Right cardiac atrium (tissue), 5 donors: ENCODE data around the gene BAZ2A. TPM values are rescaled to one million over a fixed set of nuclear protein-coding genes. Genes with fewer than 3 reads are reported as not detected.

Experiments used
- ATAC-seq, 2 donors: fragments of 200-7000 bp; cut with Tn5 transposase; one replicate each; pipeline versions ENCODE4 v1.8.0 to v1.9.1; 2020; ENCODE audit warnings: moderate library complexity in 2 of 2, mild to moderate bottlenecking in 1 of 2
- DNase-seq, 3 donors: peaks; one replicate each; pipeline ENCODE4 v3.0.0-alpha.2; 2020
- H3K27ac ChIP-seq: one replicate; pipeline ENCODE4 v1.5.1; 2013; ENCODE audit warnings: mild to moderate bottlenecking, low read length, control low read depth, moderate library complexity
- H3K27me3 ChIP-seq: one replicate; pipeline ENCODE4 v1.6.1; 2013; ENCODE audit not compliant: control insufficient read depth, insufficient read depth
- H3K4me1 ChIP-seq: one replicate; pipeline ENCODE4 v1.6.1; 2013; ENCODE audit warnings: low read length; ENCODE audit not compliant: control insufficient read depth, insufficient read depth
- H3K4me3 ChIP-seq: one replicate; pipeline ENCODE4 v1.5.1; 2013; ENCODE audit warnings: low read length, control low read depth
- H3K9me3 ChIP-seq: one replicate; pipeline ENCODE4 v1.6.1; 2013; ENCODE audit warnings: low read length; ENCODE audit not compliant: control insufficient read depth
- WGBS: extraction: QIAGEN DNeasy Blood & Tissue Kit; methylation state at CpG from one replicate; pipeline ENCODE4 v1.1.7; 2013; 5-methylcytosine and 5-hydroxymethylcytosine counted together
- intact Hi-C, 4 donors: fragments of 100-400 bp; cut with DNase I; formaldehyde crosslinking; loops; one replicate each; pipeline versions ENCODE4 v1.11.0 to v1.14.0; 2022 to 2023
- polyA plus RNA-seq: library from polyadenylated mRNA; stranded (reverse); fragments of 200-250 nt; gene quantifications from one replicate; pipeline ENCODE4 v1.2.3, GENCODE V29; 2013
- total RNA-seq, 4 donors: library from RNA; stranded (reverse); fragmentation: NEBNext Ultra II Directional; extraction: Animal tissue kit (Norgen Biotek cat#: 25700); gene quantifications; one replicate each; pipeline ENCODE4 v1.2.1, GENCODE V29; 2021
- donor health status: healthy with polysubstance abuse.
- donor health status: DM: no; HTN: yes; CAD: no.
- donor health status: DM: no; HTN: no; CAD: no.
- donor health status: DM: no; HTN: yes; CAD: no; lungs with severe emphysema.
- donor health status: DM: yes; HTN: yes; CAD: no.

BAZ2A gene
- total and polyA plus RNA-seq, 5 donors, result 30.2 to 49.2 (median 47.4) TPM

GRCh38 chr12:56626701-56627100, 3.4 kb downstream of the BAZ2A start:
- intact Hi-C loops, result no loop called here
- H3K4me1 ChIP-seq, result peaks cover 5% of the 10 kb centered on the region
- DNase-seq (no peak), ATAC-seq (no peak)
- H3K27ac ChIP-seq, result no peak overlapping the region
- H3K27me3 ChIP-seq, result no peaks in the 10 kb centered on the region
- H3K4me3 ChIP-seq, result no peak overlapping the region
- H3K9me3 ChIP-seq, result no peaks in the 10 kb centered on the region

GRCh38 chr12:56622535-56622934, 7.6 kb downstream of the BAZ2A start:
- Histone ChIP-seq H3K9me3 (no peaks in the 10 kb centered on the region), H3K4me3 (no peak overlapping the region), H3K27me3 (no peaks in the 10 kb centered on the region), H3K4me1 (peaks cover 5% of the 10 kb centered on the region), H3K27ac (no peak overlapping the region)
- intact Hi-C loops, result no loop called here
- no peak for ATAC-seq
- DNase-seq, result no peak
- WGBS, result 80% methylated on average over 1 of the region's 1 CpG

- no peak for DNase-seq
- Histone ChIP-seq H3K9me3 (no peaks in the 10 kb centered on the region), H3K27me3 (no peaks in the 10 kb centered on the region), H3K27ac (peak overlapping the region; percentile 57), H3K4me3 (no peak overlapping the region), H3K4me1 (peaks cover 2% of the 10 kb centered on the region)
- intact Hi-C loops, result no loop called here
- peak in 1 of 2 donors; percentile 67 for ATAC-seq
Measured at GRCh38 chr12:56616925-56617324, 13.2 kb downstream of the BAZ2A start.

- DNase-seq, result no peak
- Histone ChIP-seq H3K4me3 (no peak overlapping the region), H3K4me1 (peaks cover 2% of the 10 kb centered on the region), H3K27me3 (no peaks in the 10 kb centered on the region), H3K9me3 (no peaks in the 10 kb centered on the region), H3K27ac (peak overlapping the region; percentile 57)
- ATAC-seq, result peak; percentile 62 to 79
- intact Hi-C loops, result no loop called here
- 82% methylated on average over 3 of the region's 3 CpGs for WGBS
Measured at GRCh38 chr12:56616244-56616643, 13.9 kb downstream of the BAZ2A start.

GRCh38 chr12:56614627-56615026, 15.5 kb downstream of the BAZ2A start:
- Histone ChIP-seq H3K4me3 (no peak overlapping the region), H3K27ac (no peak overlapping the region), H3K4me1 (peaks cover 2% of the 10 kb centered on the region), H3K27me3 (no peaks in the 10 kb centered on the region), H3K9me3 (no peaks in the 10 kb centered on the region)
- WGBS, result 85% methylated on average over 8 of the region's 8 CpGs
- ATAC-seq (no peak), DNase-seq (no peak)
- intact Hi-C loops, result no loop called here

GRCh38 chr12:56604355-56604754, 25.8 kb downstream of the BAZ2A start:
- Histone ChIP-seq H3K9me3 (no peaks in the 10 kb centered on the region), H3K27me3 (no peaks in the 10 kb centered on the region), H3K4me3 (no peak overlapping the region), H3K27ac (no peak overlapping the region), H3K4me1 (no peaks in the 10 kb centered on the region)
- DNase-seq, result no peak
- ATAC-seq, result no peak
- over 99% methylated on average over 3 of the region's 3 CpGs for WGBS
- intact Hi-C loops, result no loop called here

- H3K27me3 ChIP-seq, result no peaks in the 10 kb centered on the region
- no peak overlapping the region for H3K4me3 ChIP-seq
- H3K4me1 ChIP-seq, result no peaks in the 10 kb centered on the region
- DNase-seq, result no peak
- WGBS, result 72% methylated on average over 3 of the region's 3 CpGs
- intact Hi-C loops, result no loop called here
- H3K27ac ChIP-seq, result no peak overlapping the region
- no peak for ATAC-seq
- no peaks in the 10 kb centered on the region for H3K9me3 ChIP-seq
Measured at GRCh38 chr12:56602239-56602638, 27.9 kb downstream of the BAZ2A start.

- peak in 1 of 2 donors; percentile 58 for ATAC-seq
- Histone ChIP-seq H3K27me3 (no peaks in the 10 kb centered on the region), H3K27ac (no peak overlapping the region), H3K9me3 (no peaks in the 10 kb centered on the region), H3K4me1 (no peaks in the 10 kb centered on the region), H3K4me3 (no peak overlapping the region)
- WGBS, result 49% methylated on average over 3 of the region's 3 CpGs
- peak; percentile 31 to 63 (median 60) for DNase-seq
- intact Hi-C loops, result no loop called here
Measured at GRCh38 chr12:56601503-56601902, 28.6 kb downstream of the BAZ2A start.

GRCh38 chr12:56600753-56601152, 29.4 kb downstream of the BAZ2A start:
- Histone ChIP-seq H3K27me3 (no peaks in the 10 kb centered on the region), H3K4me3 (no peak overlapping the region), H3K9me3 (no peaks in the 10 kb centered on the region), H3K4me1 (no peaks in the 10 kb centered on the region), H3K27ac (no peak overlapping the region)
- WGBS, result 88% methylated on average over 6 of the region's 6 CpGs
- no peak for ATAC-seq
- no peak for DNase-seq
- intact Hi-C loops, result no loop called here

- intact Hi-C loops, result loop anchor here in 1 of 4 donors (10.0 kb wide), 1 partner anchor 405 kb away; no protein-coding TSS in a partner anchor
- 94% methylated on average over 10 of the region's 10 CpGs for WGBS
- no peak overlapping the region for H3K27ac ChIP-seq
- no peaks in the 10 kb centered on the region for H3K27me3 ChIP-seq
- no peaks in the 10 kb centered on the region for H3K4me1 ChIP-seq
- DNase-seq, result no peak
- no peak overlapping the region for H3K4me3 ChIP-seq
- ATAC-seq, result no peak
- no peaks in the 10 kb centered on the region for H3K9me3 ChIP-seq
Measured at GRCh38 chr12:56599797-56600196, 30.3 kb downstream of the BAZ2A start.

GRCh38 chr12:56599041-56599440, 31.1 kb downstream of the BAZ2A start:
- intact Hi-C loops, result loop anchor here in 1 of 4 donors (10.0 kb wide), 1 partner anchor 404 kb away; no protein-coding TSS in a partner anchor
- H3K9me3 ChIP-seq, result no peaks in the 10 kb centered on the region
- H3K4me1 ChIP-seq, result no peaks in the 10 kb centered on the region
- ATAC-seq (no peak), DNase-seq (no peak)
- WGBS, result 92% methylated on average over 15 of the region's 15 CpGs
- no peaks in the 10 kb centered on the region for H3K27me3 ChIP-seq
- H3K4me3 ChIP-seq, result no peak overlapping the region
- no peak overlapping the region for H3K27ac ChIP-seq

- ATAC-seq (peak; percentile 8 to 11), DNase-seq (no peak)
- no peaks in the 10 kb centered on the region for H3K9me3 ChIP-seq
- intact Hi-C loops, result loop anchor here in 1 of 4 donors (10.0 kb wide), 1 partner anchor 402 kb away; no protein-coding TSS in a partner anchor
- no peaks in the 10 kb centered on the region for H3K4me1 ChIP-seq
- H3K4me3 ChIP-seq, result no peak overlapping the region
- WGBS, result 46% methylated on average over 3 of the region's 3 CpGs
- no peak overlapping the region for H3K27ac ChIP-seq
- no peaks in the 10 kb centered on the region for H3K27me3 ChIP-seq
Measured at GRCh38 chr12:56596815-56597214, 33.3 kb downstream of the BAZ2A start.
